Hindlimb muscle (tissue), 1 donor: ENCODE data around the gene BBC3. TPM values are rescaled to one million over a fixed set of nuclear protein-coding genes. Genes with fewer than 3 reads are reported as not detected.
"Not testable (repeated sequence)": the region's sequence is repeated elsewhere in the genome, so short reads cannot be mapped to it uniquely, and the experiment has no call there.

ENCODE experiments used
- DNase-seq: peaks from one replicate; pipeline ENCODE4 v3.0.0-alpha.2; 2013
- polyA plus RNA-seq: library from polyadenylated mRNA; unstranded; fragments of 120-200 nt; gene quantifications from one replicate; pipeline ENCODE4 v1.2.1, GENCODE V29; 2013; ENCODE audit not compliant: insufficient read length

BBC3 gene
- polyA plus RNA-seq, result 5.0 TPM

GRCh38 chr19:47230921-47231214, at the start of gene BBC3:
BBC3 (minus strand) TSS chr19:47231199; CDS start chr19:47228431, 2,768 bp downstream.
- DNase-seq, result no peak

- no peak for DNase-seq
Measured at GRCh38 chr19:47280183-47280797, 49.3 kb upstream of the BBC3 start.

- not testable (repeated sequence) for DNase-seq
Measured at GRCh38 chr19:47276513-47276912, 45.5 kb upstream of the BBC3 start.

GRCh38 chr19:47275791-47276461, 44.9 kb upstream of the BBC3 start:
- DNase-seq, result peak; percentile 60

- peak; percentile 48 for DNase-seq
Measured at GRCh38 chr19:47274891-47275761, 44.1 kb upstream of the BBC3 start.

GRCh38 chr19:47274071-47274890, 43.3 kb upstream of the BBC3 start, which contains the start of gene INAFM1:
INAFM1 (plus strand) TSS chr19:47274885; CDS start chr19:47274920, 35 bp downstream.
- DNase-seq, result peak; percentile 94

GRCh38 chr19:47273313-47274070, 42.5 kb upstream of the BBC3 start:
- peak; percentile 96 for DNase-seq

GRCh38 chr19:47272448-47273312, 41.7 kb upstream of the BBC3 start:
- no peak for DNase-seq

- DNase-seq, result no peak
Measured at GRCh38 chr19:47271949-47272348, 41.0 kb upstream of the BBC3 start.

- no peak for DNase-seq
Measured at GRCh38 chr19:47270408-47270807, 39.4 kb upstream of the BBC3 start.

- DNase-seq, result no peak
Measured at GRCh38 chr19:47269596-47269995, 38.6 kb upstream of the BBC3 start.

GRCh38 chr19:47268028-47268427, 37.0 kb upstream of the BBC3 start:
- no peak for DNase-seq

GRCh38 chr19:47267350-47267759, 36.4 kb upstream of the BBC3 start:
- DNase-seq, result peak; percentile 42

GRCh38 chr19:47266401-47266941, 35.5 kb upstream of the BBC3 start:
- no peak for DNase-seq

- no peak for DNase-seq
Measured at GRCh38 chr19:47264629-47265028, 33.6 kb upstream of the BBC3 start.

GRCh38 chr19:47261946-47262793, 31.2 kb upstream of the BBC3 start:
- DNase-seq, result not testable (repeated sequence)

- DNase-seq, result no peak
Measured at GRCh38 chr19:47260476-47260875, 29.5 kb upstream of the BBC3 start.

- DNase-seq, result no peak
Measured at GRCh38 chr19:47258895-47259555, 28.0 kb upstream of the BBC3 start.

GRCh38 chr19:47258434-47258833, 27.4 kb upstream of the BBC3 start:
- DNase-seq, result no peak
